ENCODE data around the gene BEST3.

The BEST3 gene

DNA sequence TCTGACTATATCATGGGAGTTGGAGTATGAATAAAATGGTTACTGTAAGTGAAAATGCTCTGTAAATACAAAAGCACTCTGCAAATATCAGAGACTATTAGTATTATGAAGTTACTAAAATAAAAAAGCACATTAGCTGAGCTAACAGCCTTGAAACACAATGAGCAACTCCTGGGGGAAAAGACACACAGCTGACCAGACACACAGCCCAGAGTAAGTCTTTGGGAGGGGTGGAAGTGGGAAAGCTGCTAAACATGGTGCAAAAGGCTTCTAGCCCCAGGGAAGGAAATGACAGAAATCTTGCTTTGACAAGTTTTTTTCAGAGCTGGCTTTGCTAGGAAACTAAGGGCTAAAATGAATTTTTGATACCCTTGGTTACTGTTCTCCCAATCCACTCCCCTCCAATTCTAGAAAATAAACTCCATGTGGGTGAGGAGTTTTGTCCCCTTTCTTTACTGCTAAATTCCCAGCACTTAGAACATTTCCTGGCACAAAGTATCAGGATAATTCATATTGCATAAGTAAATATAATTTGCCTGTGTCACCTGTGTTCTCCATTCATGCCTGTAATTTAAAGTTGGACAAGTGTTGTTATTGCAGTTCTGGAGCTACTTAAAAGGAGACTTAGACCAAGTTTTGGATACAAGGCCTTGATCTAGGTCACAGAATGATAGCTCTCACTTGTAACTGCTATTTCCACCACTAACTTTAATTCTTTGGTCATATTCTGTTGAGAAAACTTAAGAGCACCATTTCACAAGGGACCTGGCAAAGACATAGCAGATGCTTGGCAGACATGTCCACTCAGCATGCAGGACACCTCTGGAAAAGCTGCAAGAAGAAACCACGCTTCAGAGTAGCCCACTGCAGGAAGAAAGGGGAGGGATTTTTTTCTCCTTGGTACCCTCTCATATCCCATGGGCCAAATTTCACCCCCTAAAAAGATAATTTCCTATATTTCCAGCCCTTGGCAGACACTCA, 20.5 kb upstream of the BEST3 start:
- no peak overlapping the region for H3K27ac ChIP-seq (ENCODE audit: insufficient read depth, low read depth, low read length, poor library complexity, severe bottlenecking)
- H3K27me3 ChIP-seq (ENCODE audit: control insufficient read depth, insufficient read depth, low read length, poor library complexity, severe bottlenecking) = no peaks in the 10 kb centered on the region
- no peak overlapping the region for H3K4me3 ChIP-seq (ENCODE audit: insufficient read depth, low read depth, low read length)
- no peaks in the 10 kb centered on the region for H3K36me3 ChIP-seq (ENCODE audit: control insufficient read depth, insufficient read depth, low read length)
- WGBS, 2 experiments = 94 to 100% methylated on average over 1 of the region's 1 CpG
- H3K9me3 ChIP-seq (ENCODE audit: control insufficient read depth, low read length) = no peaks in the 10 kb centered on the region
- no peaks in the 10 kb centered on the region for H3K4me1 ChIP-seq (ENCODE audit: control insufficient read depth, insufficient read depth, low read length)

DNA sequence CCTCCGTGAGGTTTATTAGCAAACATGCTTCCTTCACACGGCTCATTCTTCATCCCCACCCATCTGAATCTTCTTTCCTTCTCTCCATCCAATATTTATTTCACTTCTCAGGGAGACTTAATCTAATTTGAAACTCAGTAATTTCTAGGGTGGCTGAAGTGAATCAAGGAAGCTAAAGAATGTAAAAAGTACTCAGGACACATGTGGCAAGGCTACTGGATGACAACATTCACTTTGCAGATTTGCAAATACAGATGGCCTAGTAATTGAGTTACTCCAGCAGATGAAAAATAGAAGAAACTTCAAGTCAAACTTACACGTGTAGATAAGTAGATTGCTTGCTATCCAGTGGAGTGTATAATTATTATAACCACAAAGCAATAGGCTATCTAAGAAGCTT, 15.4 kb upstream of the BEST3 start:
- Histone ChIP-seq H3K9me3 (ENCODE audit: control insufficient read depth, low read length) (no peaks in the 10 kb centered on the region), H3K4me3 (ENCODE audit: insufficient read depth, low read depth, low read length) (no peak overlapping the region), H3K4me1 (ENCODE audit: control insufficient read depth, insufficient read depth, low read length) (no peaks in the 10 kb centered on the region), H3K27ac (ENCODE audit: insufficient read depth, low read depth, low read length, poor library complexity, severe bottlenecking) (no peak overlapping the region), H3K36me3 (ENCODE audit: control insufficient read depth, insufficient read depth, low read length) (no peaks in the 10 kb centered on the region), H3K27me3 (ENCODE audit: control insufficient read depth, insufficient read depth, low read length, poor library complexity, severe bottlenecking) (no peaks in the 10 kb centered on the region)
- WGBS, 2 experiments = 81 to 96% methylated on average over 2 of the region's 3 CpGs

DNA sequence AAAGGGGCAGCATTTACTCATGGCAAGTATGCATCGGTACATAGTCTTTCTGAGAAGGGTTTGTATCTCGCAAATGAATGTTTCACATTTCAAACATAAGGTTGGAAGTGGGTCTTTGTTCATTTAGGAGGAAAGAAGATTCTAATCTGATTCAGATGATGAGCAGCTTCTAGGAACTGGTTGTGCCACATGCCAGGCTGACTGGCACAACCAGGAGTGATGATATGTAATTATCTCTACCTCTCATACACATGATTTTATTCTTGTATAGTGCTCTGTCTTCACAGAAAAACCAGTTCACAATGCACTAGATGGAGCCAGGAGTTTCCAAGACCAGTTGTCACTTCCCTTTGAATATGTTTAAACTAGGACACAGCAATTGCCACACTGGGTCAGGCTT, 13.7 kb upstream of the BEST3 start:
- no peaks in the 10 kb centered on the region for H3K27me3 ChIP-seq (ENCODE audit: control insufficient read depth, insufficient read depth, low read length, poor library complexity, severe bottlenecking)
- H3K36me3 ChIP-seq (ENCODE audit: control insufficient read depth, insufficient read depth, low read length) = no peaks in the 10 kb centered on the region
- H3K4me3 ChIP-seq (ENCODE audit: insufficient read depth, low read depth, low read length) = no peak overlapping the region
- no peaks in the 10 kb centered on the region for H3K4me1 ChIP-seq (ENCODE audit: control insufficient read depth, insufficient read depth, low read length)
- 94 to 98% methylated on average over 2 of the region's 2 CpGs for WGBS, 2 experiments
- no peak overlapping the region for H3K27ac ChIP-seq (ENCODE audit: insufficient read depth, low read depth, low read length, poor library complexity, severe bottlenecking)
- no peaks in the 10 kb centered on the region for H3K9me3 ChIP-seq (ENCODE audit: control insufficient read depth, low read length)

DNA sequence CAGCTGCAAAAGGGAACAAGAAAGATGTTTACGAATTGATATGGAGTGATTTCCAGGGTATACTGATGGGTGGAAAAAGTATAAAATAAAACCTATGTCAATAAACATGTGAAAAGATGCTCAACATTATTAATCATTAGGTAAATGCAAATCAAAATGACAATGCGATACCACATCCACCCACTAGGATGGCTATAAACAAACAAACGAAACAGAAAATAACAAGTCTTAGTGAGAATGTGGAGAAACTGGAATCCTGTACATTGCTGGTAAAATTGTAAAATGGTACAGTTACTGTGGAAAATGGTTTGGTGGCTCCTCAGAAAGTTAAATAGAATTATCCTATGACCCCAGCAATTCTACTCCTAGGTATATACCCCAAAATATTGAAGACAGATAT, 9.5 kb upstream of the BEST3 start:
- Histone ChIP-seq H3K4me1 (ENCODE audit: control insufficient read depth, insufficient read depth, low read length) (no peaks in the 10 kb centered on the region), H3K4me3 (ENCODE audit: insufficient read depth, low read depth, low read length) (no peak overlapping the region), H3K27me3 (ENCODE audit: control insufficient read depth, insufficient read depth, low read length, poor library complexity, severe bottlenecking) (no peaks in the 10 kb centered on the region), H3K27ac (ENCODE audit: insufficient read depth, low read depth, low read length, poor library complexity, severe bottlenecking) (no peak overlapping the region), H3K9me3 (ENCODE audit: control insufficient read depth, low read length) (no peaks in the 10 kb centered on the region), H3K36me3 (ENCODE audit: control insufficient read depth, insufficient read depth, low read length) (no peaks in the 10 kb centered on the region)
- WGBS, 2 experiments = 83 to 92% methylated on average over 2 to 3 of the region's 3 CpGs

DNA sequence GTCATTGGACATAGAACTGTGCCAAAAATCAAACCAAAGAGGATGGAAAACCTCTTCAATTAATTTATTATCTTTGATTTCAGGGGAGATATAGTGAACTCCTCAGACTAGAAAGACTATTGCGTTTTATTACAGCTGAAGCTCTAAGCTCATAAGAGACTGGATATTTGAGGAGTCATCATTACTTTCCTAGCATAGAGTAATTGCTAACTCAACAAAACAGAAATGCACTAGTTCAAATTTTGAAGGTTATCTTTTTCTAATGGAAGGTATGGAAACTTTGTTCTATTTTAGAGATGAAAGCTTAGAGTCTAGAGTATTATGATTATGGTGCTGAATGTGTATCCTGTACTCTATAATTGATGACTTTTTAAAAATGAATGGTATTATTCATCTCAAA, 5.3 kb upstream of the BEST3 start:
- WGBS, 2 experiments = 0% methylated on average over 1 of the region's 1 CpG; no CpG with 5 or more reads in 1 of the 2 experiments

DNA sequence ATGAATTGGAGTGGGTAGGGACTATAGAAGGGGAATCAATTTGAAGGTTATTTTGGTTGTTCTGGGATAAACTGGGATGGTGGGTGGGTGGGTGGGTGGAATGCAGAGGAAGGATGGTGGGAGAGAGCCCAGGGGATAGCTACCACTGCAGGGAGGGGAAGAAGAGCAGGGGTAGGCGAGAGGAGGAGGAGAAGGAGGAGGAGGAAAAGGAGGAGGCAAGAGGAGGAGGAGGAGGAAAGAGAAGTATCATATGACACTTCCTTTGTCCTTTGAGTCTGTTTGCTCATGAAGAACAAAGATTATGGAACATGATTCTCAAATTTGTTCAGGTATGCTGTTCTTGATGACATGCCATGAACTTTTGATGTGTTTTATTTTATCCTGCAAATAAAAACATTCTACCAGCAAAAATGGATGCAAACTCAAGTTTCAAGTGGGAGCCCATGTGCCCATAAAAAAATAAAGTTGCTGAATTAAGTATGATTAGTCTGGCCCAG, 4.1 kb upstream of the BEST3 start:
- H3K4me1 ChIP-seq (ENCODE audit: control insufficient read depth, insufficient read depth, low read length) = no peaks in the 10 kb centered on the region
- H3K36me3 ChIP-seq (ENCODE audit: control insufficient read depth, insufficient read depth, low read length) = no peaks in the 10 kb centered on the region
- WGBS, 2 experiments = 66 to 79% methylated on average over 1 of the region's 1 CpG
- no peak overlapping the region for H3K4me3 ChIP-seq (ENCODE audit: insufficient read depth, low read depth, low read length)
- no peaks in the 10 kb centered on the region for H3K9me3 ChIP-seq (ENCODE audit: control insufficient read depth, low read length)
- H3K27ac ChIP-seq (ENCODE audit: insufficient read depth, low read depth, low read length, poor library complexity, severe bottlenecking) = no peak overlapping the region
- no peaks in the 10 kb centered on the region for H3K27me3 ChIP-seq (ENCODE audit: control insufficient read depth, insufficient read depth, low read length, poor library complexity, severe bottlenecking)

More for the DNA sequence above, 5.3 kb upstream of the BEST3 start:
- H3K4me1 ChIP-seq (ENCODE audit: control insufficient read depth, insufficient read depth, low read length) = no peaks in the 10 kb centered on the region
- H3K4me3 ChIP-seq (ENCODE audit: insufficient read depth, low read depth, low read length) = no peak overlapping the region
- H3K27me3 ChIP-seq (ENCODE audit: control insufficient read depth, insufficient read depth, low read length, poor library complexity, severe bottlenecking) = no peaks in the 10 kb centered on the region
- no peak overlapping the region for H3K27ac ChIP-seq (ENCODE audit: insufficient read depth, low read depth, low read length, poor library complexity, severe bottlenecking)
- H3K36me3 ChIP-seq (ENCODE audit: control insufficient read depth, insufficient read depth, low read length) = no peaks in the 10 kb centered on the region
- no peaks in the 10 kb centered on the region for H3K9me3 ChIP-seq (ENCODE audit: control insufficient read depth, low read length)

DNA sequence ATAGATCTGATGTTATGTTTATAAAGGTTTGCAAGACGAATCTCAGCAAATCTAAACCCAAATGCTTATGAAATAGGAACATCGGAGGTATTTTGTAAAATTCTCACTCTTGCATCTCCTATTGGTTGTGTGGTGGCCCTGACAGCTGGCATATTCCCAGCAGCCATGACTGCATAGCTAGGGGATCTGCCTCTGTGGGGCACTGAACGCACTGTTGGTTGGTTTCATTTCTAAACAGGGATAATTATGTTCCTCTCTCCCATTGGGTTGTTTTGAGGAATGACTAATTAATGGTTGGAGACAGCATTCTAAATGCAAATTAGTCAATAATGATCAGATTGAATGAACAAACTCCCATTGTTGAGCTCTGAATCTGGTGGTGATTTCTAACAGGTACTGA, 2.7 kb upstream of the BEST3 start:
- H3K27ac ChIP-seq (ENCODE audit: insufficient read depth, low read depth, low read length, poor library complexity, severe bottlenecking) = no peak overlapping the region
- H3K4me1 ChIP-seq (ENCODE audit: control insufficient read depth, insufficient read depth, low read length) = no peaks in the 10 kb centered on the region
- H3K27me3 ChIP-seq (ENCODE audit: control insufficient read depth, insufficient read depth, low read length, poor library complexity, severe bottlenecking) = no peaks in the 10 kb centered on the region
- no peaks in the 10 kb centered on the region for H3K9me3 ChIP-seq (ENCODE audit: control insufficient read depth, low read length)
- WGBS, 2 experiments = 88 to 96% methylated on average over 3 of the region's 3 CpGs
- H3K4me3 ChIP-seq (ENCODE audit: insufficient read depth, low read depth, low read length) = no peak overlapping the region
- no peaks in the 10 kb centered on the region for H3K36me3 ChIP-seq (ENCODE audit: control insufficient read depth, insufficient read depth, low read length)

DNA sequence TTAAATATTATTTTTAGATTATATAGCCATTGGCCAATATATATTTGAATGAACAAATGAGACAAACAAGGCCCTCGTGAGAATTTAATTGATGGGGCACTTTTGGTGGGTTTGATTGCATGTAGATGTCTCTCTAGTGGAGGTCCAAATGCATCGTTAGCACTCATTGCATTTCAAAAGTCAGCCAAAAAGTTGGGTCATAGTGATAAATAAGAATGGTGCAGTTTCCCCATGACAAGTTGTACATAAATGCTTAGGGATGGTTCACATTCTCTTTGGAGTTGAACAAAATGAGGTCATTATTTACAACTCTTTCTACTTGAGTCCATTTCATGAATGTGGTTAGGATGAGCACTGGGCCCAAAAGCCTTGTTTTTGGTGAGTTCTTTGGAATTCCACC, 1.0 kb downstream of the BEST3 start:
- no peaks in the 10 kb centered on the region for H3K27me3 ChIP-seq (ENCODE audit: control insufficient read depth, insufficient read depth, low read length, poor library complexity, severe bottlenecking)
- no peak overlapping the region for H3K4me3 ChIP-seq (ENCODE audit: insufficient read depth, low read depth, low read length)
- no peaks in the 10 kb centered on the region for H3K36me3 ChIP-seq (ENCODE audit: control insufficient read depth, insufficient read depth, low read length)
- no peaks in the 10 kb centered on the region for H3K9me3 ChIP-seq (ENCODE audit: control insufficient read depth, low read length)
- 91 to 93% methylated on average over 2 of the region's 2 CpGs for WGBS, 2 experiments
- no peaks in the 10 kb centered on the region for H3K4me1 ChIP-seq (ENCODE audit: control insufficient read depth, insufficient read depth, low read length)
- no peak overlapping the region for H3K27ac ChIP-seq (ENCODE audit: insufficient read depth, low read depth, low read length, poor library complexity, severe bottlenecking)

DNA sequence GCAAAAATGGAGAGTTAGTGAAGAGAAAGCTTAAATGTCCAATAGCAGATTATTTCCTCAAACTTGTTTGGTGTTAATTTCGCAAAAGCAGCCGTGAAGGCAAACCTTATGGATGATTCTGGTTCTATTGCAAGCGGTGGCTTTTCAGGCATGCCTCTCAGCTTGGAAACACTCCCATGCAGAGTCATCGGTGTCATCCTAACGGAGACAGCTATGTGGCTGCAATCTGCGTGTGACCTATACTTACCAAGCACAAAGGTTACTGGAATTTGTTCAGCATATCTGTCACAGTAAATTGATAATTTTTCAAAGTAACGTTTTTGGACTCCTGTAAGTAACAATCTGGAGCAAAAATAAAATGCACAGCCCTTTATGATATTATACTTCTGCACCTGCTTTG, 5.0 kb downstream of the BEST3 start:
- 82 to 90% methylated on average over 7 of the region's 7 CpGs for WGBS, 2 experiments
- H3K36me3 ChIP-seq (ENCODE audit: control insufficient read depth, insufficient read depth, low read length) = no peaks in the 10 kb centered on the region
- no peaks in the 10 kb centered on the region for H3K27me3 ChIP-seq (ENCODE audit: control insufficient read depth, insufficient read depth, low read length, poor library complexity, severe bottlenecking)
- H3K27ac ChIP-seq (ENCODE audit: insufficient read depth, low read depth, low read length, poor library complexity, severe bottlenecking) = no peak overlapping the region
- no peaks in the 10 kb centered on the region for H3K9me3 ChIP-seq (ENCODE audit: control insufficient read depth, low read length)
- H3K4me3 ChIP-seq (ENCODE audit: insufficient read depth, low read depth, low read length) = no peak overlapping the region
- peaks cover 9% of the 10 kb centered on the region for H3K4me1 ChIP-seq (ENCODE audit: control insufficient read depth, insufficient read depth, low read length)

DNA sequence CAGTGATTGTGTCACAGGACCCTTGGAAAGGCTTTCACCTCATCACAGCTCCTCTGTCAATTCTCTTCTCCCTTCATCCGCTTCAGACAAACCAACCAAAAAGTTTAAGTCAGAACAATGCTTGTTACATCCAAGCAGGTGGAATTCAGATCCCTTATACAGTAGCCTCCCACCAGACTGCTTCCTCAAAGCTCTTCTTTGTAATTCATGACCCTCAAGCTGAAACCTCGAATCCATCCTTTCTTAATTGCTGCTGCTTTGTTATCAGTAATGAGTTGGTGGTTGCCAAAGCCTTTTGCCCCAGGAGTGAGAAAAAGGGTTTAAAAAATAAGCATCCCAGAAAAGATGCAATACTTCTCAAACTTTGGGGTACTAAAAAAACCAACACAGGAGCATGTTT, 9.5 kb downstream of the BEST3 start:
- Histone ChIP-seq H3K36me3 (ENCODE audit: control insufficient read depth, insufficient read depth, low read length) (no peaks in the 10 kb centered on the region), H3K9me3 (ENCODE audit: control insufficient read depth, low read length) (no peaks in the 10 kb centered on the region), H3K27me3 (ENCODE audit: control insufficient read depth, insufficient read depth, low read length, poor library complexity, severe bottlenecking) (no peaks in the 10 kb centered on the region), H3K4me1 (ENCODE audit: control insufficient read depth, insufficient read depth, low read length) (peaks cover 19% of the 10 kb centered on the region), H3K27ac (ENCODE audit: insufficient read depth, low read depth, low read length, poor library complexity, severe bottlenecking) (no peak overlapping the region), H3K4me3 (ENCODE audit: insufficient read depth, low read depth, low read length) (no peak overlapping the region)
- WGBS, 2 experiments = 23 to 47% methylated on average over 1 to 2 of the region's 2 CpGs

All from ectodermal cell (in vitro differentiated cells).